Lower lobe of right lung (tissue), 2 donors: ENCODE results near the gene RICTOR. TPM values are rescaled to one million over a fixed set of nuclear protein-coding genes. Genes with fewer than 3 reads are reported as not detected.
A peak's percentile ranks its signal among the peaks of the same experiment; 100 is the strongest.

Experiments used
- ATAC-seq, 2 donors: fragments of 200-7000 bp; cut with Tn5 transposase; one replicate each; pipeline ENCODE4 v1.9.1; 2020 to 2022; ENCODE audit warnings: mild to moderate bottlenecking in 2 of 2, moderate library complexity in 2 of 2
- DNase-seq: peaks from one replicate; pipeline ENCODE4 v3.0.0-alpha.2; 2020
- H3K27ac ChIP-seq: fragments of 200-600 bp; one replicate; pipeline ENCODE4 v1.8.0; 2022
- H3K27me3 ChIP-seq: fragments of 200-600 bp; one replicate; pipeline ENCODE4 v1.8.0; 2022; ENCODE audit warnings: low read depth
- H3K36me3 ChIP-seq: fragments of 200-600 bp; one replicate; pipeline ENCODE4 v1.8.0; 2022; ENCODE audit warnings: mild to moderate bottlenecking
- H3K4me1 ChIP-seq: fragments of 200-600 bp; one replicate; pipeline ENCODE4 v1.8.0; 2022
- H3K4me3 ChIP-seq: fragments of 200-600 bp; one replicate; pipeline ENCODE4 v1.8.0; 2022; ENCODE audit warnings: mild to moderate bottlenecking
- H3K9me3 ChIP-seq: fragments of 200-600 bp; one replicate; pipeline ENCODE4 v1.8.0; 2022
- intact Hi-C: fragments of 100-400 bp; cut with DNase I; formaldehyde crosslinking; loops from one replicate; pipeline ENCODE4 v1.11.0; 2022
- total RNA-seq: library from RNA; stranded (reverse); fragmentation: NEBNext Ultra II Directional; extraction: Animal tissue kit (Norgen Biotek cat#: 25700); gene quantifications from one replicate; pipeline ENCODE4 v1.2.1, GENCODE V29; 2021
- TF ChIP-seq, protein P1 (sequence below): fragments of 200-600 bp; IDR thresholded peaks from one replicate; pipeline ENCODE4 v1.8.0; 2022; ENCODE audit warnings: antibody characterized with exemption, mild to moderate bottlenecking
- donor health status: DM: no; HTN: yes; CAD: no; lungs with severe emphysema.

The RICTOR gene
- total RNA-seq, 1 donor from 2014 or later: 52.1 TPM

- intact Hi-C loops: no loop called here
- DNase-seq: no peak
- ATAC-seq: no peak
- TF ChIP-seq, protein P1, sequence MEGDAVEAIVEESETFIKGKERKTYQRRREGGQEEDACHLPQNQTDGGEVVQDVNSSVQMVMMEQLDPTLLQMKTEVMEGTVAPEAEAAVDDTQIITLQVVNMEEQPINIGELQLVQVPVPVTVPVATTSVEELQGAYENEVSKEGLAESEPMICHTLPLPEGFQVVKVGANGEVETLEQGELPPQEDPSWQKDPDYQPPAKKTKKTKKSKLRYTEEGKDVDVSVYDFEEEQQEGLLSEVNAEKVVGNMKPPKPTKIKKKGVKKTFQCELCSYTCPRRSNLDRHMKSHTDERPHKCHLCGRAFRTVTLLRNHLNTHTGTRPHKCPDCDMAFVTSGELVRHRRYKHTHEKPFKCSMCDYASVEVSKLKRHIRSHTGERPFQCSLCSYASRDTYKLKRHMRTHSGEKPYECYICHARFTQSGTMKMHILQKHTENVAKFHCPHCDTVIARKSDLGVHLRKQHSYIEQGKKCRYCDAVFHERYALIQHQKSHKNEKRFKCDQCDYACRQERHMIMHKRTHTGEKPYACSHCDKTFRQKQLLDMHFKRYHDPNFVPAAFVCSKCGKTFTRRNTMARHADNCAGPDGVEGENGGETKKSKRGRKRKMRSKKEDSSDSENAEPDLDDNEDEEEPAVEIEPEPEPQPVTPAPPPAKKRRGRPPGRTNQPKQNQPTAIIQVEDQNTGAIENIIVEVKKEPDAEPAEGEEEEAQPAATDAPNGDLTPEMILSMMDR: no peak
- Histone ChIP-seq H3K36me3 (peaks cover 11% of the 10 kb centered on the region), H3K27ac (no peak overlapping the region), H3K27me3 (no peaks in the 10 kb centered on the region), H3K4me1 (peaks cover 44% of the 10 kb centered on the region), H3K9me3 (peaks cover 4% of the 10 kb centered on the region), H3K4me3 (no peak overlapping the region)
Measured at GRCh38 chr5:39062530-39062929, 11.7 kb downstream of the RICTOR start.

DNA sequence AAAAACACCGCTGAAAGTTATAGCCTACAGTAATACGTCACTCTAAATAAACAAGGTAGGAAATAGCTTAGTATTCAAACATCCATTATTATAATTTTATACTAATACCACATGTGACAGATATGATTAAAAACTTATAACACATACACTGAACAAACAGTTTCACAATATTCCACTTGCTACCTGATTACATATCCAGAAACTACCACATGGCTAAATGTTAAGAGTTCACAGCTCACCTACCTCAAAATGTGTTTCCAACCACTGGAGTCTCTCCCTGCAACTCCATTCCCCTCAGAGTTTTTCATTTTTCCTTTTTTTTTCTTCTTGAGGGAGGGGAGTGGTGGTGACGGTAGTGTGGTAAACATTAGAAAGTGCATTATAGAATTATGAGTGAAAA lies 12.1 kb downstream of the RICTOR start:
- Histone ChIP-seq H3K27ac (no peak overlapping the region), H3K27me3 (no peaks in the 10 kb centered on the region), H3K4me1 (peaks cover 49% of the 10 kb centered on the region), H3K9me3 (peaks cover 4% of the 10 kb centered on the region), H3K4me3 (no peak overlapping the region), H3K36me3 (peaks cover 10% of the 10 kb centered on the region)
- no peak for ATAC-seq
- TF ChIP-seq, protein P1: no peak
- DNase-seq: no peak
- intact Hi-C loops: no loop called here

DNA sequence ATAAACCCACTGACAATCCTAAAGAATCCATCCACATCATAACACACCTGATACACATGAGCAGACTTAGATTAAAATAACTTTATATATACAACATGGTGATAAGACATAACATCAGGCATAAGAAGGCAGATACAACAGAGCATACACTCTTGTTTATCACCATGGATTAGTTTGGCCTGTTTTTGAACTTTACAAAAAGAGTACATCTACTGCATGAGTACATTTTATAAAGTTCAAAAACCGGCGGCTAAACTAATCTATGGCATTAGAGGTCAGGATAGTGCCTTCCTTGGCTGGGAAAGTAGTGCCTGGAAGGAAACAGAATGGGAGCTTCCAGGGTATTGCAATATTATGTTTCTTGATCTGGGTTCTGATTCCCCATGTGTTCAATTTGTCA lies 15.1 kb downstream of the RICTOR start:
- H3K27ac ChIP-seq: no peak overlapping the region
- DNase-seq: no peak
- TF ChIP-seq, protein P1: no peak
- intact Hi-C loops: no loop called here
- no peaks in the 10 kb centered on the region for H3K36me3 ChIP-seq
- H3K27me3 ChIP-seq: no peaks in the 10 kb centered on the region
- no peaks in the 10 kb centered on the region for H3K9me3 ChIP-seq
- H3K4me1 ChIP-seq: peaks cover 63% of the 10 kb centered on the region
- no peak overlapping the region for H3K4me3 ChIP-seq
- no peak for ATAC-seq

DNA sequence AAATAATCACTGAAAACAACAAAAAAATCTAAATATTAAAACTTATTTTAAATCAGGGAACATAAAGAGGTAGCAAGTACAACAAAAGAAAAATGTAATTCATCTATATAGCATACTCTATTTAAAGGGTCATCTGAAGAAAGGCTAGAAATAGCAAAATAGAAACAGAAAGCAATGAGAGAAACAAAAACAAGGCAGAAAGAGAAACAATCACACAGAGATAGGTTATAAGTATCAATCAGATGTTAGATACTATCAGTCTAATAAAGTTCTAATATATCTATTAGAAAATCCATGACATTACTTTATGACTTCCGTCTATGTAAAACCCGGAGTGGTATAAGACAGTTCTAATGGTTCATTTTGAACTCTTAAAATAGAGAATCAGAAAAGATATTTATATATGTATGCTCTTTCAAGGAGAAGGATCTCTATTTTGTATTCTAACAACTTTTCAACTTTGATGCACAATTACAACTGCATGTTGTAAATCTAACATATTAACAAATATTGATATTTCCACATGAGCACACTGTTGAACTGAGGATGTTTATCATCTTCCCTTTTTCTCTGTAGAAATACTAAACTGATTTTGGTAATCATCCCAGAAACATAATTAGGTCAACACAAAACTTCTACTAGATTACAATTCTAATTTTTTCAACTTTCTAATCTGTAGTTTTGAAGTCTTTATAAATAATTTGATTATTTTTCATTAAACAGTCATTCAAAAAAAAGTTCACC lies 15.8 kb downstream of the RICTOR start:
- H3K27ac ChIP-seq: peak overlapping the region; percentile 1
- peak overlapping the region; percentile 41 for H3K4me3 ChIP-seq
- intact Hi-C loops: no loop called here
- H3K27me3 ChIP-seq: no peaks in the 10 kb centered on the region
- H3K9me3 ChIP-seq: no peaks in the 10 kb centered on the region
- no peaks in the 10 kb centered on the region for H3K36me3 ChIP-seq
- TF ChIP-seq, protein P1: no peak
- peaks cover 60% of the 10 kb centered on the region for H3K4me1 ChIP-seq
- no peak for DNase-seq
- ATAC-seq: no peak

DNA sequence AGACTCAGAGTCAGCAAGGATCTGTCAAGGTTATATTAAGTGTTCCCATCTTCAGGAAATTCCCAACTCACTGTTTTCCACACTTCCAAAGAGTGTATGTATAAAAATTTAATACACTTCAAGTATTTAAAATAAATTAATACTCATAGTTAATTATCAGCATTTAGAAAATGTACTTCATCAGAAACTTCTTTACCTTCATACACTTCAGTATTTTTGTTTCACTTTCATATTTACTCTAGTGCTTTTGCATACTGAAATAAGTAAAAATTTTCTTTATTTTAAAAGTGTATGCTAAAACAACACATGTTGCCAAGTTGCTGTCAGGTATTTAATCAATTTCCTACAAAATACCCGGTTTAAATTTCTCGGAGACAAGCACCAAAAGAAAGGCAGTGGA lies 16.5 kb downstream of the RICTOR start:
- no peaks in the 10 kb centered on the region for H3K36me3 ChIP-seq
- H3K9me3 ChIP-seq: no peaks in the 10 kb centered on the region
- DNase-seq: no peak
- intact Hi-C loops: no loop called here
- peak overlapping the region; percentile 1 for H3K27ac ChIP-seq
- H3K4me3 ChIP-seq: peak overlapping the region; percentile 41
- no peak for ATAC-seq
- TF ChIP-seq, protein P1: no peak
- H3K27me3 ChIP-seq: no peaks in the 10 kb centered on the region
- H3K4me1 ChIP-seq: peaks cover 54% of the 10 kb centered on the region
